ENCODE data around the gene KRTAP5-2.

DNA sequence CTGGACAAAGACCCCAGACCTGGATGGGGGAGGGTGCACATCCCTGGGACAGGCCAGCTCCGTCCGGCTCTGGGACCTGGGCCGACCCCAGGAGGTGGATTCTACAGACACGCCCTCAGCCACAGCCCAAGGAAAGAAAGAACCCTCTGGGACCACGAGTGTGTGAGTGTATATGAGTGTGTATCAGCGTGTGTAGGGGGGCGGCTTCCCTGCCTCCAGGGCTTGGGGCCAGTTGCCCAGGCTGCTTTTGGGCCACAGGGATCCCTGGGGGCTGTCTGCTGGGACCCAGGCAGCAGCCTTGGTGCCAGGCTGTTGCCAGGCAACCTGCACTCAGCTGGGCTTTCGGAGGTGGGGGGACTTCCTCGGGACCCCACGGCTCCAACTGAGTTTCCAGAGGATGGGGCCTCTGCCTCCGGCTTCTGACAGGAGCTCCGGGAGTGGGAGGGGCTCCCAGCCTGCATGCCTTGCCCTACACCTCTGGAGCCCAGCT lies 34.9 kb downstream of the KRTAP5-2 start:
- TF ChIP-seq GATA2 (IDR thresholded peaks at IDR 0.05; ENCODE audit: low read depth, low read length) (no peak), GATA3 (IDR thresholded peaks at IDR 0.05; ENCODE audit: low read depth, low read length) (no peak)

Measured in SH-SY5Y (cell line).